Left lung (tissue), 10 donors: Measurements from ENCODE around the gene GGT5. TPM values are rescaled to one million over a fixed set of nuclear protein-coding genes. Genes with fewer than 3 reads are reported as not detected.
A peak's percentile ranks its signal among the peaks of the same experiment; 100 is the strongest.

ENCODE experiments used
- ATAC-seq: fragments of 200-7000 bp; cut with Tn5 transposase; one replicate; pipeline ENCODE4 v1.9.1; 2020; ENCODE audit warnings: moderate library complexity
- DNase-seq, 4 donors: peaks; one replicate each; pipeline ENCODE4 v3.0.0-alpha.2; 2013 to 2020
- H3K27ac ChIP-seq, 2 donors: fragments of 200-600 bp; sonication (generic) in 1 of 2; one replicate each; pipeline versions ENCODE4 v1.5.0 to v1.8.0; 2020 to 2021
- H3K27me3 ChIP-seq, 2 donors: fragments of 200-600 bp; sonication (generic) in 1 of 2; one replicate each; pipeline versions ENCODE4 v1.5.0 to v1.8.0; 2020 to 2021
- H3K36me3 ChIP-seq, 2 donors: fragments of 200-600 bp; sonication (generic) in 1 of 2; one replicate each; pipeline versions ENCODE4 v1.5.0 to v1.8.0; 2020 to 2021
- H3K4me1 ChIP-seq, 2 donors: fragments of 200-600 bp; one replicate each; pipeline ENCODE4 v1.8.0; 2021
- H3K4me3 ChIP-seq, 2 donors: fragments of 200-600 bp; sonication (generic) in 1 of 2; one replicate each; pipeline versions ENCODE4 v1.5.0 to v1.8.0; 2020 to 2021; ENCODE audit warnings: mild to moderate bottlenecking in 1 of 2
- H3K9me3 ChIP-seq, 2 donors: fragments of 200-600 bp; sonication (generic) in 1 of 2; one replicate each; pipeline versions ENCODE4 v1.5.0 to v1.8.0; 2020 to 2021
- intact Hi-C, 2 donors: fragments of 100-400 bp; cut with DNase I; formaldehyde crosslinking; loops; one replicate each; pipeline versions ENCODE4 v1.11.2 to v1.14.2; 2022
- polyA plus RNA-seq, 6 donors: library from polyadenylated mRNA; unstranded; fragments of 120-200 nt; gene quantifications; one replicate each; pipeline ENCODE4 v1.2.1, GENCODE V29; 2013; ENCODE audit not compliant: insufficient read length in 6 of 6
- total RNA-seq, 2 donors: library from RNA; stranded (reverse); fragmentation: NEBNext Ultra II Directional; extraction: Animal tissue kit (Norgen Biotek cat#: 25700); gene quantifications; one replicate each; pipeline ENCODE4 v1.2.1, GENCODE V29; 2021
- TF ChIP-seq, protein P1 (sequence below), 2 donors: fragments of 200-600 bp; sonication (generic) in 1 of 2; IDR thresholded peaks; one replicate each; pipeline versions ENCODE4 v1.5.0 to v1.8.0; 2021; ENCODE audit warnings: antibody characterized with exemption in 2 of 2
- donor health status: DM: no; HTN: yes; CAD: no.
- donor health status: DM: no; HTN: no; CAD: no.

The GGT5 gene
- total and polyA plus RNA-seq, 8 donors = 10.6 to 25.6 (median 13.5) TPM

DNA sequence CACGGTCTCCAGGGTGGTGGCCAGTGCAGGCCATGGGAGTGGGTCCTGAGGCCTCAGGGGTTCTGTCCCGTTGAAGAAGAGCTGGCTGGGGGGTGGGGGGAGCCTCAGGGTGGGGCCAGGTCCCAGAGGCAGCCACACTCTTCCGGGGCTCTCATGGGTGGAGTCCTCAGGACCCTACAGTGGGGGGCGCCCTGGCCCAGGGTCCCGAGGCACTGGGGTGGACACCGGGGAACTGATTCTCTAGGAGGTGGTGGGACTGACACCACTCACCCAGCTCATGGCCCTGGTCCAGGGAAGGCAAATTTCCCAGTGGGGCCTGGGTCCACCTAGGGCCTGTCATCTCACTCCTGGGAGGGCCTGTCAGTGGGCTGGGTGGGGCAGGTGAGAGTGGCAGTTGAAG, 12.8 kb downstream of the GGT5 start:
- intact Hi-C loops = no loop called here
- H3K4me3 ChIP-seq = no peak overlapping the region
- TF ChIP-seq, protein P1, sequence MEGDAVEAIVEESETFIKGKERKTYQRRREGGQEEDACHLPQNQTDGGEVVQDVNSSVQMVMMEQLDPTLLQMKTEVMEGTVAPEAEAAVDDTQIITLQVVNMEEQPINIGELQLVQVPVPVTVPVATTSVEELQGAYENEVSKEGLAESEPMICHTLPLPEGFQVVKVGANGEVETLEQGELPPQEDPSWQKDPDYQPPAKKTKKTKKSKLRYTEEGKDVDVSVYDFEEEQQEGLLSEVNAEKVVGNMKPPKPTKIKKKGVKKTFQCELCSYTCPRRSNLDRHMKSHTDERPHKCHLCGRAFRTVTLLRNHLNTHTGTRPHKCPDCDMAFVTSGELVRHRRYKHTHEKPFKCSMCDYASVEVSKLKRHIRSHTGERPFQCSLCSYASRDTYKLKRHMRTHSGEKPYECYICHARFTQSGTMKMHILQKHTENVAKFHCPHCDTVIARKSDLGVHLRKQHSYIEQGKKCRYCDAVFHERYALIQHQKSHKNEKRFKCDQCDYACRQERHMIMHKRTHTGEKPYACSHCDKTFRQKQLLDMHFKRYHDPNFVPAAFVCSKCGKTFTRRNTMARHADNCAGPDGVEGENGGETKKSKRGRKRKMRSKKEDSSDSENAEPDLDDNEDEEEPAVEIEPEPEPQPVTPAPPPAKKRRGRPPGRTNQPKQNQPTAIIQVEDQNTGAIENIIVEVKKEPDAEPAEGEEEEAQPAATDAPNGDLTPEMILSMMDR (IDR thresholded peaks at IDR 0.05) = no peak
- no peaks in the 10 kb centered on the region for H3K27me3 ChIP-seq
- no peak for ATAC-seq
- no peak overlapping the region for H3K27ac ChIP-seq
- no peak for DNase-seq
- H3K36me3 ChIP-seq = no peaks in the 10 kb centered on the region
- no peaks in the 10 kb centered on the region for H3K9me3 ChIP-seq
- H3K4me1 ChIP-seq = peaks cover 0 to 5% of the 10 kb centered on the region in 2 donors

DNA sequence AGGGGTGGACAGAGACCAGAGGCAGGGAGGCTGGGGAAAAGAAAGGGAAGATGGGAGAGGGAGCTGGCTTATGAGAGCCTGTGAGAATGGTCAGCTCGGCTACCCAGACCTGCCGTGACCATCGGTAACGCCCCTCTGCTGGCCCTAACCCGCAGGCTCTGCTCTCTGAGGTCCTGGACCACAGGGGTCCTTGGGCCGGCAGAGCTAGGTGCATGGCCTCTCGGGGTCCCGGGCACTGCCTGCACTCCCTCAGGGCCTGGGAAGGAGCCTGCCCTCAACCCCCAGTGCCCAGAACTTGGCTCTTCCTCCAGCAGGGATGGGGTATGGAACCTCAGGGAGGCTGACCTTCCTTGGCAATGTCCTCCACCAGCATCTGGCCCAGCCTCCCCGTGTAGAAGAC, 13.2 kb downstream of the GGT5 start:
- ATAC-seq = no peak
- Histone ChIP-seq H3K4me3 (no peak overlapping the region), H3K27me3 (no peaks in the 10 kb centered on the region), H3K4me1 (peaks cover 0 to 5% of the 10 kb centered on the region in 2 donors), H3K27ac (no peak overlapping the region), H3K36me3 (no peaks in the 10 kb centered on the region), H3K9me3 (no peaks in the 10 kb centered on the region)
- intact Hi-C loops = no loop called here
- TF ChIP-seq, protein P1 (IDR thresholded peaks at IDR 0.05) = no peak
- no peak for DNase-seq

DNA sequence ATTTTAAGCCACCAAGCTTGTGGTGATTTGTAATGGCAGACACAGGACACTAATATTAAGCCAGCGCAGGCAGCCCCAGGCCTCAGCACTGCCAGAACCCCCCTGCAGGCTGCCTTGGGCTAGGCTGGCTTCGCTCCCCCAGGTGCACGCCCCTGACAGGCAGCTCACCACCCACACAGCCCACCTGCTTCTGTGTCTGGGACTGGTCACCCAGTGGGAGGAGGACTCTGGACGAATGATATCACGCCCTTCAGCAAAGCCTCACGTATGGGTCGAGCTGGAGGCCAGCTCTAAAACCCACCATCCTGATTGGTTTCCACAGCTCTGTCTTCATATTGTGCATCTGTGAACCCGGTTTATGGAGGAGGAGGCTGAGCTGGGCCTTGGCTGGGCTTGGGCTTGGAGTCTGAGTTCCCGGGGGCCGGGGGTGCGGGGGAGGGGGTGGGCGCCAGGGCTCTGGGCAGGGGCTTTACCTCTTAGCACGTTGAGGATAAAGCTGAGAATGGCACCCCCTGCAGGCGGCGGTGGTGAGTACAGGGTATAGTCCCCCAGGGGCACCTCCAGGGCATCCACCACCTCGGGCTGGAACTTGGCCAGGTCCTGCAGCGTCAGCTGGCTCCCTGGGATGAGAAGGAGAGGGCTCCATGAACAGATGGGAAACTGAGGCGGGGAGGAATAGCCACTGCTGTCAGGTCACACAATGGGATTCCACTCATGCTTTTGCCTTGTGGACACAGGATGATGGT, 13.8 kb downstream of the GGT5 start:
- Histone ChIP-seq H3K4me3 (no peak overlapping the region), H3K36me3 (peaks cover 0 to 2% of the 10 kb centered on the region in 2 donors), H3K27me3 (no peaks in the 10 kb centered on the region), H3K9me3 (no peaks in the 10 kb centered on the region), H3K4me1 (peaks cover 0 to 5% of the 10 kb centered on the region in 2 donors), H3K27ac (no peak overlapping the region)
- intact Hi-C loops = no loop called here
- TF ChIP-seq, protein P1 (IDR thresholded peaks at IDR 0.05) = peak in 1 of 2 donors; percentile 73
- peak; percentile 76 for ATAC-seq
- DNase-seq = peak in 2 of 4 donors; percentile 55 to 92

DNA sequence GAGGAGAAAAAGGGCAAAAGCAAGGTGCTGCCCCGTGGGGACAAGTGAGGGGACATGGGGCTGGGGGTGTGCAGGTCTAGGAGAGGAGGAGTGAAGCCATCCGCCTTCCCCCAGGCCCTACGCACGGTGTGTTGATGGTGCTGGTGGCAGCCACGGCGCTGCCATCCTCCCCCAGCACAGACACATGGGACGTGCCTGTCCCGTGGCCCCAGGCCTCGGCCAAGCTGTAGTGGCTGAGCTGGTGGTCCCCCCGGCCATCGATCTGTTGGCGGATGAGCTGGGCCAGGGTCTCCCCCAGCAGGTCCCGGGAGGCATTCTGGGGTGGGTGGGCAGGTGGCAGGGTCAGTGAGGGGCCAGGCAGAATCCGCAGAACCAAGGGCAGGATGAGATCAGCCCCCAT, 18.9 kb downstream of the GGT5 start:
- ATAC-seq (no peak), DNase-seq (peak in 1 of 4 donors; percentile 60)
- Histone ChIP-seq H3K36me3 (peaks cover 0 to 17% of the 10 kb centered on the region in 2 donors), H3K27ac (no peak overlapping the region), H3K4me1 (no peaks in the 10 kb centered on the region), H3K27me3 (no peaks in the 10 kb centered on the region), H3K9me3 (peaks cover 0 to 12% of the 10 kb centered on the region in 2 donors), H3K4me3 (no peak overlapping the region)
- intact Hi-C loops = no loop called here
- TF ChIP-seq, protein P1 (IDR thresholded peaks at IDR 0.05) = no peak

DNA sequence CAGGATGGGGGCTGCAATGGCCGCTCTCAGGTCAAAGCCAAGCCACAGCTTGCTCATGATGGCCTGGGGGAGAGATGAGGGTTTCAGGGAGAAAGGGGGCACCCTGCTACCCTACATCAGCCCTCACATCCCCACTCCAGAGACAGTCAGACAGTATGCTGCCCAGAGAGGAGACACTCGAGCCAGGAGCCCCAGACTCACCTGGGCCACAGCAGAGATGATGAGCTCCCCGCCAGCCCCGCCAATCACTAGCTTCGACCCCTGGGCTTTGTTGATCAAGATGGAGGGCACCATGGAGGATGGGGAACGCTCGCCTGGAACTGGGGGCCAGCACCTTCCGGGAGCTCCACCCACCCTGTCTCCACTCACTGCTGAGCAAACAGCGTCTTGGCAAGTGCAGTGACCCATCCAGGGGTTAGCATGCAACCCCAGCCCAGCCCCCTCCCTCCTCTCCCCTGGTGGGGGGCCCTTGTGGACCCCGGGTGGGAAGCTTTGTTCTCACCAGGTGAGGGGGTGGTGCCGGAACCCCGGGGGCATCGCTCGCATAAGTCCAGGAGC, 19.8 kb downstream of the GGT5 start:
- DNase-seq (peak in 1 of 4 donors; percentile 41), ATAC-seq (no peak)
- H3K27ac ChIP-seq = no peak overlapping the region
- H3K9me3 ChIP-seq = peaks cover 0 to 12% of the 10 kb centered on the region in 2 donors
- no peaks in the 10 kb centered on the region for H3K4me1 ChIP-seq
- no peak overlapping the region for H3K4me3 ChIP-seq
- intact Hi-C loops = no loop called here
- H3K36me3 ChIP-seq = peaks cover 0 to 18% of the 10 kb centered on the region in 2 donors
- TF ChIP-seq, protein P1 (IDR thresholded peaks at IDR 0.05) = no peak
- H3K27me3 ChIP-seq = no peaks in the 10 kb centered on the region
